B cell (primary cell): ENCODE data around the gene ATG7.

Experiments
- CTCF ChIP-seq: fragments of 200-600 bp; IDR thresholded peaks from one replicate; pipeline ENCODE4 v1.8.0; 2022; ENCODE audit warnings: antibody characterized with exemption, mild to moderate bottlenecking
- EZH2 ChIP-seq: IDR thresholded peaks from 2 replicates; pipeline ENCODE4 v1.6.1; 2012; ENCODE audit warnings: borderline replicate concordance, low read depth, mild to moderate bottlenecking, moderate library complexity, low read length; ENCODE audit not compliant: insufficient read depth, poor library complexity, severe bottlenecking

- TF ChIP-seq CTCF: no peak
- TF ChIP-seq EZH2: no peak
These were observed 257.1 kb downstream of the ATG7 start for GRCh38 chr3:11529281-11529680.
